Neural crest cell (in vitro differentiated cells): Measurements from ENCODE around the gene DIAPH3. TPM values are rescaled to one million over a fixed set of nuclear protein-coding genes. Genes with fewer than 3 reads are reported as not detected.

Experiments used
- DNase-seq: peaks from one replicate; pipeline ENCODE4 v3.0.0; 2021; ENCODE audit warnings: low read depth, mixed read lengths, low spot score
- H3K27ac Mint-ChIP-seq: one replicate; pipeline ENCODE4 v1.8.0; 2021; ENCODE audit warnings: mild to moderate bottlenecking, mixed read lengths; ENCODE audit not compliant: unreplicated experiment
- H3K27me3 Mint-ChIP-seq: 2 replicates; pipeline ENCODE4 v1.8.0; 2021; ENCODE audit warnings: low read depth, mild to moderate bottlenecking, mixed read lengths
- H3K36me3 Mint-ChIP-seq: 2 replicates; pipeline ENCODE4 v1.8.0; 2021; ENCODE audit warnings: low read depth, mild to moderate bottlenecking, mixed read lengths
- H3K4me1 Mint-ChIP-seq: 2 replicates; pipeline ENCODE4 v1.8.0; 2021; ENCODE audit warnings: mixed read lengths
- H3K4me3 Mint-ChIP-seq: one replicate; pipeline ENCODE4 v1.8.0; 2021; ENCODE audit warnings: mild to moderate bottlenecking, mixed read lengths
- H3K9me3 Mint-ChIP-seq: 2 replicates; pipeline ENCODE4 v1.8.0; 2021; ENCODE audit warnings: mixed read lengths
- CTCF ChIP-seq: fragments of 200-600 bp; sonication (generic); conservative IDR thresholded peaks from 2 replicates; pipeline ENCODE4 v1.5.0; 2021; ENCODE audit warnings: antibody characterized with exemption, mild to moderate bottlenecking
- total RNA-seq: library from RNA; stranded (reverse); gene quantifications from 2 replicates; pipeline ENCODE4 v1.2.1, GENCODE V29; 2021

Gene DIAPH3
- total RNA-seq, 1 donor from 2014 or later = 16.4 TPM

- DNase-seq = no peak
- H3K27me3 Mint-ChIP-seq = no peaks in the 10 kb centered on the region
- H3K36me3 Mint-ChIP-seq = peaks cover 2% of the 10 kb centered on the region
- peaks cover 28% of the 10 kb centered on the region for H3K4me1 Mint-ChIP-seq
- H3K4me3 Mint-ChIP-seq = no peak overlapping the region
- H3K27ac Mint-ChIP-seq = no peak overlapping the region
- H3K9me3 Mint-ChIP-seq = peaks cover 3% of the 10 kb centered on the region
- no peak for TF ChIP-seq CTCF
Observed at GRCh38 chr13:59746291-59746962, 417.3 kb downstream of the DIAPH3 start.

GRCh38 chr13:59745392-59745788 lies 418.3 kb downstream of the DIAPH3 start:
- H3K27me3 Mint-ChIP-seq = no peaks in the 10 kb centered on the region

GRCh38 chr13:59744747-59745391 lies 418.9 kb downstream of the DIAPH3 start:
- H3K4me1 Mint-ChIP-seq = peaks cover 14% of the 10 kb centered on the region
- no peak overlapping the region for H3K4me3 Mint-ChIP-seq
- DNase-seq = no peak
- H3K27me3 Mint-ChIP-seq = no peaks in the 10 kb centered on the region
- H3K36me3 Mint-ChIP-seq = peaks cover 2% of the 10 kb centered on the region
- no peak for TF ChIP-seq CTCF
- peaks cover 3% of the 10 kb centered on the region for H3K9me3 Mint-ChIP-seq
- H3K27ac Mint-ChIP-seq = no peak overlapping the region

More at GRCh38 chr13:59745392-59745788, 418.3 kb downstream of the DIAPH3 start:
- H3K4me1 Mint-ChIP-seq = peaks cover 17% of the 10 kb centered on the region
- DNase-seq = no peak
- no peak overlapping the region for H3K27ac Mint-ChIP-seq
- H3K9me3 Mint-ChIP-seq = peaks cover 3% of the 10 kb centered on the region
- no peak overlapping the region for H3K4me3 Mint-ChIP-seq
- no peak for TF ChIP-seq CTCF
- H3K36me3 Mint-ChIP-seq = peaks cover 2% of the 10 kb centered on the region

- Mint-ChIP-seq H3K4me3 (no peak overlapping the region), H3K9me3 (peaks cover 3% of the 10 kb centered on the region), H3K27me3 (no peaks in the 10 kb centered on the region), H3K27ac (no peak overlapping the region), H3K36me3 (peaks cover 2% of the 10 kb centered on the region), H3K4me1 (peaks cover 11% of the 10 kb centered on the region)
- TF ChIP-seq CTCF = no peak
- DNase-seq = no peak
Observed at GRCh38 chr13:59743195-59743594, 420.5 kb downstream of the DIAPH3 start.

GRCh38 chr13:59742467-59742866 lies 421.3 kb downstream of the DIAPH3 start:
- H3K4me3 Mint-ChIP-seq = no peak overlapping the region
- peaks cover 11% of the 10 kb centered on the region for H3K4me1 Mint-ChIP-seq
- H3K9me3 Mint-ChIP-seq = peaks cover 3% of the 10 kb centered on the region
- H3K27ac Mint-ChIP-seq = no peak overlapping the region
- no peaks in the 10 kb centered on the region for H3K27me3 Mint-ChIP-seq
- no peak for TF ChIP-seq CTCF
- H3K36me3 Mint-ChIP-seq = peaks cover 2% of the 10 kb centered on the region
- no peak for DNase-seq
